ENCODE data around the gene ZNF784.

Gene ZNF784

DNA sequence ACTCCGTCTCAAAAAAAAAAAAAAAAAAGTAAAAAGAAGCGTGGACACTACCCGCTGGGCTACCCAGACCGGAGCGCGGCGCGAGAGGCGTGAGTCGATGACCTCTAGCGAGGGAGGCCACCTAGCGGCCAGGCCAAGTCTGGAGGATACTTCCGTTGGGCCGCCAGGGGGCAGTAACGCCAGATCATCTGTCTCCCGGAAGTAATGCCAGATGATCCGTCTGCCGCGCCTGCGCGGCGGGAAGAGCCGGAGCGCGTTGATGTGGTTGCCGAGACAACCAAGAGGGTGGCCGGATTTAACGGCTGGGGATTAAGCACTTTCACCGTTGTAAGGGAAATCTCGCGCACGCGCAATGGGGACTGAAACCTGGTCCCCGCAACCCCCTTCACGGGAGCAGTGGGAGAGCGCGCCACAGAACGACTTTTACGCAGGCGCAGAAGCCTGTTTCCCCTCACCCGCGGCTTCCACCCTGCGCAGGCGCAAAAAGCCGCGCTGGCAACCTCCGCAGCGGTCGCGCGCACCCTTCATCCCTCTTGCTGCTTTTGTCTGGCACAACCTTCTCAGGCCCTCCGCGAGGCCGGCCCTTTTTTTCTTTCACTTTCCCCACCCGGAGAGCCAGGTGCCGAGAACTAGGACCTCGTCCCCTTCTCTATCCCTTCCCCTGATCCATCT, 29.4 kb upstream of the ZNF784 start (continued):
- TF ChIP-seq ZNF341 (tag by site-specific recombination; IDR thresholded peaks at IDR 0.05; ENCODE audit: low read depth) (peak; percentile 79), ZIC2 (tag by site-specific recombination; IDR thresholded peaks at IDR 0.05) (0 out of 2 replicates have a peak, but pooled peaks have one; percentile 15), ZNF76 (tag by site-specific recombination; IDR thresholded peaks at IDR 0.05; ENCODE audit: borderline replicate concordance, low read depth) (peak; percentile 31; the same call in 1 of the 2 replicates), ZNF175 (tag by site-specific recombination; IDR thresholded peaks at IDR 0.05) (no peak), ZNF544 (tag by site-specific recombination; IDR thresholded peaks at IDR 0.05) (no peak), ZNF561 (tag by site-specific recombination; IDR thresholded peaks at IDR 0.05; ENCODE audit: borderline replicate concordance) (0 out of 2 replicates have a peak, but pooled peaks have one; percentile 73), ZNF621 (tag by site-specific recombination; IDR thresholded peaks at IDR 0.05) (no peak), ZNF335 (tag by site-specific recombination; conservative IDR thresholded peaks at IDR 0.05) (peak; percentile 95), ZBTB10 (tag by site-specific recombination; IDR thresholded peaks at IDR 0.05) (no peak), PRDM4 (tag by site-specific recombination; IDR thresholded peaks at IDR 0.05) (peak; percentile 27), OVOL3 (tag by site-specific recombination; IDR thresholded peaks at IDR 0.05) (no peak), TRIM28 (IDR thresholded peaks at IDR 0.05; ENCODE audit: borderline replicate concordance, low read length) (no peak), ZNF2 (tag by site-specific recombination; IDR thresholded peaks at IDR 0.05) (peak; percentile 63; the same call in 1 of the 2 replicates), ZNF391 (tag by site-specific recombination; IDR thresholded peaks at IDR 0.05; ENCODE audit: borderline replicate concordance, low read depth) (peak; percentile 85; the same call in 1 of the 2 replicates), ZNF350 (tag by site-specific recombination; IDR thresholded peaks at IDR 0.05) (no peak), ZNF311 (tag by site-specific recombination; IDR thresholded peaks at IDR 0.05; ENCODE audit: borderline replicate concordance) (no peak), ZNF560 (tag by site-specific recombination; IDR thresholded peaks at IDR 0.05; ENCODE audit: borderline replicate concordance) (no peak), YY2 (tag by site-specific recombination; IDR thresholded peaks at IDR 0.05) (peak; percentile 10; the same call in 1 of the 2 replicates), WT1 (tag by site-specific recombination; IDR thresholded peaks at IDR 0.05) (no peak), ZNF645 (tag by site-specific recombination; IDR thresholded peaks at IDR 0.05) (no peak), ZBTB7A (tag by site-specific recombination; IDR thresholded peaks at IDR 0.05; ENCODE audit: low read depth) (0 out of 2 replicates have a peak, but pooled peaks have one; percentile 50), ZSCAN23 (tag by site-specific recombination; IDR thresholded peaks at IDR 0.05) (no peak), KLF8 (tag by site-specific recombination; IDR thresholded peaks at IDR 0.05) (peak; percentile 74), ZNF529 (tag by site-specific recombination; IDR thresholded peaks at IDR 0.05; ENCODE audit: insufficient replicate concordance) (no peak), ZSCAN4 (tag by site-specific recombination; IDR thresholded peaks at IDR 0.05) (no peak), ZNF48 (tag by site-specific recombination; IDR thresholded peaks at IDR 0.05) (no peak), ZFP41 (tag by site-specific recombination; IDR thresholded peaks at IDR 0.05; ENCODE audit: borderline replicate concordance) (no peak)
- TF ChIP-seq, protein P1, sequence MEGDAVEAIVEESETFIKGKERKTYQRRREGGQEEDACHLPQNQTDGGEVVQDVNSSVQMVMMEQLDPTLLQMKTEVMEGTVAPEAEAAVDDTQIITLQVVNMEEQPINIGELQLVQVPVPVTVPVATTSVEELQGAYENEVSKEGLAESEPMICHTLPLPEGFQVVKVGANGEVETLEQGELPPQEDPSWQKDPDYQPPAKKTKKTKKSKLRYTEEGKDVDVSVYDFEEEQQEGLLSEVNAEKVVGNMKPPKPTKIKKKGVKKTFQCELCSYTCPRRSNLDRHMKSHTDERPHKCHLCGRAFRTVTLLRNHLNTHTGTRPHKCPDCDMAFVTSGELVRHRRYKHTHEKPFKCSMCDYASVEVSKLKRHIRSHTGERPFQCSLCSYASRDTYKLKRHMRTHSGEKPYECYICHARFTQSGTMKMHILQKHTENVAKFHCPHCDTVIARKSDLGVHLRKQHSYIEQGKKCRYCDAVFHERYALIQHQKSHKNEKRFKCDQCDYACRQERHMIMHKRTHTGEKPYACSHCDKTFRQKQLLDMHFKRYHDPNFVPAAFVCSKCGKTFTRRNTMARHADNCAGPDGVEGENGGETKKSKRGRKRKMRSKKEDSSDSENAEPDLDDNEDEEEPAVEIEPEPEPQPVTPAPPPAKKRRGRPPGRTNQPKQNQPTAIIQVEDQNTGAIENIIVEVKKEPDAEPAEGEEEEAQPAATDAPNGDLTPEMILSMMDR (tag by site-specific recombination; IDR thresholded peaks at IDR 0.05) = peak; percentile 100
